ENCODE data around the gene WDTC1.
A peak's percentile ranks its signal among the peaks of the same experiment; 100 is the strongest.

Gene WDTC1

DNA sequence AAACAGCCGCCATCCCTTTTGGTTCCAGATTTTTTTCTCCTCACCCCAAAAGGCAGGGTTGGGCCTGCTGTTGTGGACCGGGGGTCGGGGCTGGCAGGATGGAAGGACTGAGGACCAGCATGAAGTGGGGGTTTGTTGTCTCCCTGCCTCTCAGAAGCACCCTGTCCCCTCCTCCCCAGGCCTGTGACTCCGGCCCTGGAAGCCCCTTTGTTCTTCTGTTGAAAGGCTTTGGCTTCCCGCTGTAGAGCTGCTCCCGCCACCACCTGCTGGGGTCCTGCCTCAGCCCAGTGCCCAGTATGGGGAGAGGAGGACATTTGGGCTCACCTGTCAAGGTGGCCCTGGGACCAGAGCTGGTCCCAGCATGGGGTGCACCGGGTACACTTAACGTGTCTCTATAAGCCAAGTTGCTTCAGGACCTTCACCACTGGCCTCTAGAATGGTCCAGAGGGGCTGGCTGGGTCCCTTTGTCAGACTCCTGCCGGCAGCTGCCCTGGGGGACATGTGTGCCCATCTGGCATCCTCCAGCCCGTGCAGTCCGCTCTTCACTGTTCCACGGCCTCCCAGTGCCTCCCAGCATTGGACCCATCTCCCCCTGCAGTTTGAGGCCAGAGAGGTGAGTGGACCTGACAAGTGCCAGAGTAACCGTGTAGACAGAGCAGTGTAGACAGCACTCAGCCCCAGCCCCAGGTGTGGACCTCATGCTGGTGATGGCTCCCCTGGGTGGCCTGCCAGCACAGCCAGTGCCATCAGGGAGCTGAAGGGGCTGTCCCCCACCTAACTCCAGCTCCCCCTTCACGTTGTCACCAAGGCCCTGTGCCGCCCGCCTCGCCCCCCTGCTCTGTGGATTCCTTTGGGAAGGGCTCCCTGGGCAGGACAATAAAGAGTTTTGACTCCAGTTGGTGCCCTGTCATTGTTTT lies 101.3 kb downstream of the WDTC1 start:
- DNase-seq (ENCODE audit: low spot score), result no peak

DNA sequence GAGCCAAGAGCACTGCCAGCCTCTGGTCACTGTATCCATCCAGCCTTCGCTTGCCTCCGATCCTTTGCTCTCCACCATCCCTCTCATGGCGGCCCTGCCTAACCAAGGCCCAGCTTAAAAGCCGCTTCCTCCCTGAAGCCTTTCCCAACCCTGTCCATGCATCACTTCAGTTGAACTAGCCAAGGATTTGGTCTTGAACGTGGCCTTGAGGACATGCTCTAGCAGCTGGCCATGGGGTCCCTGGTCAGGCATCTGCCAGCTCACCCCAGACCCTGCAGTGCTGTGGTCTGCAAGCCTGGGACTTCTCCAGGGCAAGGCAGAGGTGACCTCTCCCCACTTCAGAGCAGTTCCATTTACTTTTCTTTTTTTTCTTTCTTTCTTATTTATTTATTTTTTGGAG lies 102.3 kb downstream of the WDTC1 start:
- DNase-seq (ENCODE audit: low spot score), result no peak

DNA sequence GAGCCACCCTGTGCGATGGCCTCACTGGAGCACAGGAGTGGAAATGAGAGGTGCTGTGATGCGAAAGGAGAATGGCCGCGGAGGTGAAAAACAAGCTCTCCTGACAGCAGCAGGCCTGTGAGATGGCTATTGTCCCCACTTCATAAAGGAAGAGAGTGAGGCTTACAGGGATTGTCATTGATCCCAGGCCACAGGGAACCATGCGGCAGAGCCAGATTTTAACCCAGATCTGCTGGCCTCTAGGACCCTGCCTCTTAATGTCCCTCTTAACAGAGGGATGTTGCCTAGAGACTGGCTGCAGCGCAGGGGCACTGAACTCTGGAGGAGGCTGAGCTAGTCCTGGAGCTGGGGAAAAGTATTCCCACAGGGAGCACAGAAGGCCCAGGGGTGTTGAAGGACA lies 104.3 kb downstream of the WDTC1 start:
- DNase-seq (ENCODE audit: low spot score), result no peak

DNA sequence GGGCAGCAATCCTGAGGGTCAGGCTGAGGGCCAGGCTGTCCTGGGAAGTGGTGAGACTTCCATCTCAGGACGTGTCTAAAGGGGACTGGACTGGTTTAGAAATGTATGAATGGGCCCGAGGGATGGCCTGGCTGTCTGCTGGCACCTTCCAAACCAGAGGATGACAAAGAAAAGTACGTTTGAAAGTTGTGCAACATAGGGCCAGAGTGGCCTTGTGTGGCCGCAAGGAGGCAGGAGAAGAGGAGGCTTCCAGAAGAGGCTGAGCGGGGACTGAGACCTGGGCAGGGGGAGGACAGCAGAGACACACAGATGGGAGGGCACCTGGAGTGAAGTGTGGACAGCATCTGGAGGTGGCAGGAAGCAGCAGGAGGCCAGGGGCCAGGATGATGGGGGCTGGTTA lies 104.8 kb downstream of the WDTC1 start:
- no peak for DNase-seq (ENCODE audit: low spot score)

DNA sequence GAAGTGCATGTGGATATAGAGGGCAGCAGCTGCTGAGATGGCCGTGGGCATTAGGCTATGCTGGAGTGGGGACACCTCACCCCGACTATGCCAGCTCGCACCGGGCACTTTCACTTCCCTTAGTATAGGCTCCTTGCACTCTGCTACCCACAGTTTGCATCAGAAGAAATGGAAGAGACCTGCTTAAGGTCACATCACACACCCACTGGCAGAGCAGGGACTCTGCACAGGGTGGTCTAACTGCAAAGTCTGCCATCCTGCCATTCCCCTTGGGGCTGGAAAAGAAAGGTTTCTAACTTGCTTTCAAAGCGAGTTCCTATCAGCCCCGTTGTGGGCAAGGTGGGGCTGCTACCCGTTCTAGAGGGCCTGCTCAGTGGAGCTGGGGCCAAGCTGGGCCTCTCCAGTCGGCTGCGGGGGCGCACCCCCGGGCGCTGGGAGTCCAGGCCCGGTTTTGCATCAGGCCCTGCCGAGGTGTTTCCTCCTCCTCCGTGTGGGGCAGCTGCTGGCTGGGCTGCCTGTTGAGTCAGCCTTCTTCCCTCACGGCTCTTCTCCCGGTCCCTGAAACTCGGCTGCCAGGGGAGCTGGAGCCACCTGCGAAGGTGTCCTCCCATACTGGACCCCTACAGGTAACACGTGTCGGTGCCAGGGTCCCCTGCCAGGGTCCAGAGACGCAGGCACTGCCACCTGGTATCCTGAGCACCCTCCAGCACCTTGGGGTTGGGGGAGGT lies 107.3 kb downstream of the WDTC1 start, which contains the start of gene SYTL1:
Gene SYTL1, plus strand, starts transcription at position 498 of the 728 bp plus-strand sequence. CDS start 3,313 bp downstream, outside the sequence.
- peak; percentile 64 for DNase-seq (ENCODE audit: low spot score)

DNA sequence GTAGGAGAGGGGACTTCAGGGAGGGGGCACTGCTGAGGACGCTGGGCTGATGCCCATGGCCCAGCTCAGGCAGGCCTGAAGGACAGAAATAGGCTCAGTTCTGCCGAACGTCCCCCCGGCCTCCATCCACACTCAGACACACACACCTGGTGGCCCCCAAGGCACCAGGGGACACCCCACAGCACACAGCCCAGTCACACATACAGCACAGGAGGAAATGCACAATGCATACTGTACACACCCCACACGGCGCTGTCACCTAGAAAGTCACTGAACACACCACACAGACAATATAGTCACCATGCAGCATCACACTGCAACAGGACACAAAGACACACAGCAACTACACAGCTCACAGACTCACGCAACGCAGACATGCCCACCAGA lies 108.0 kb downstream of the WDTC1 start:
- peak; percentile 41 for DNase-seq (ENCODE audit: low spot score)

DNA sequence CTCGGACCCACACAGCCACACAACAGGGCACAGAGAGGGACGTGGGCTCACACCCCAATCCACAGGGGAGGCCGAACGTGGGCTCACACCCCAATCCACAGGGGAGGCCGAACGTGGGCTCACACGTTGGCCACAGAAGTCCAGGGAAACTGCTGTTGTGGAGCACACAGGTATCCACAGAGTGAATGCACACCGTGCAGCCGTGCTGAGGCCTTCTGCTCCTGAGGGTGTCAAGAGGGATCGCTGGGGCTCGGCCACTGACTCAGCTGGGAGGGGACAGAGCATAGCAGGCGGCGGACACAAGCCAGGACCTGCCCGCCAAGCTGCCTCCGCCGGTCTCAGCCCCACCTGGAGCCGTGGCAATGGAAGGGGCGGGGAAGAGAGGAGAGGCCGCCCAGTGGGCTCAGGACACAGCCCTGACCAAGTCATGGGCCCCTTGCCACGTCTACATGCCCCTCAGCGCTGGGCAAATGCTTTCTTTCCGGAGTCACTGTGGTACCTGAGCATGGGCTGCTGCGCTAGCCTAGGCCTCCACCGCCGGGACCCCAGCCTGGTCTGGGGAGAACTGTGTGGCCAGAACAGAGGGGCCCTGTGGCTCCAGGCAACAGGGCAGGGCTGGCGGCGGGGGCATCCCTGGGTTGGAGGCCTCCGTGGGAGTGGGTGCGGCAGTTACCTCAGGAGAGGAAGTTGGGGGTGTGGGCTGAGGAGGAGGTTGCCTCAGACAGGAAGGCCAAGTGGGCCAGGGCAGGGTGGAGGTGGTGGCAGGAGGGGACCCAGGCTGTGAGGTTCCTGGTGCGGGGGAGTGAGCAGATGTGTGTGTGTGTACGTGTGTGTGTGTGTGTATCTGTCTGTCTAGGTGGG lies 108.6 kb downstream of the WDTC1 start:
- peak; percentile 83 for DNase-seq (ENCODE audit: low spot score)

DNA sequence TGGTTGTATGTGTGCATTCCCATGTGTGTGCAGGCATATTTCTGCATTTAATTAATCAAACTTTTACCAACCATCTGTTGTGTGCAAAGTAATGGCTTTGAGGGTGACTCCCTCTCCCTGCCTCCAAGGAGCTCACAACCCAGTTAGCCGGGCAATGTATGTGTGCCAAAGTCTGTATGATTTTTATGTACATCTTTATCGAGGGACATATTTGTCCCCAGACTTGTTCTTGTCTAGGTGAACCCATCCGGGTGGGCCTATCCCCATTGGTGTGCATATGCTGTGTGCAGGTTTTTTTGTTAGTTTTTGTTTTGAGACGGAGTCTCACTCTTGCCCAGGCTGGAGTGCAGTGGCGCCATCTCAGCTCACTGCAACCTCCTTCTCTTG lies 109.2 kb downstream of the WDTC1 start:
- no peak for DNase-seq (ENCODE audit: low spot score)

DNA sequence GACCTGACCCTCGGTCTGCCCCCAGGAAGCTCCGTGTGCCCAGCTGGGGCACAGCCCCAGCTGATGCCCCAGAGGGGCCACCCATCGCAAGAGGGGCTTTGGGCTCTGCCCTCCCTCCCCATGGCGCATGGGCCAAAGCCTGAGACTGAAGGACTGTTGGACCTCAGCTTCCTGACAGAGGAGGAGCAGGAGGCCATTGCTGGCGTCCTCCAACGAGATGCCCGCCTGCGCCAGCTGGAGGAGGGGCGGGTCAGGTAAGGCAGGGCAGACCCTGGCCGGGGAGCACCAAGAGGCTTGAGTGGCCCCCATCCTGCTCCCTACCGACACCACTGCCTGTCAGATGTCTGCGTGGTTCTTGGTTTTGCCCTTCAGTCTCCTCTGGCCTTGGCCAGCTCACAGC lies 110.8 kb downstream of the WDTC1 start:
- no peak for DNase-seq (ENCODE audit: low spot score)

DNA sequence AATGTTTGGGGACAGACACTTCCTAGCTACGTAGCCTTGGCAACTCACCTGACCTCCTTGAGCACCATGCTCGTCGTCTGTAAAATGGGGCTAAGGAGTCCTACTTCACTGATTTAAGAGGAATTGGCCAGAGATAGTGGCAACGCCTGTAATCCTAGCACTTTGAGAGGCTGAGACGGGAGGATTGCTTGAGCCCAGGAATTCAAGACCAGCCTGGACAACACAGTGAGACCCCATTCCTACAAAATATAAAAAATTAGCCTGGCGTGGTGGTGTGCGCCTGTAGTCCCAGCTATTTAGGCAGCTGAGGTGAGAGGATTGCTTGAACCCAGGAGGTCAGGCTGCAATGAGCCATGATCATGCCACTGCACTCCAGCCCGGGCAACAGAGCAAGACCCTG lies 111.9 kb downstream of the WDTC1 start:
- no peak for DNase-seq (ENCODE audit: low spot score)

DNA sequence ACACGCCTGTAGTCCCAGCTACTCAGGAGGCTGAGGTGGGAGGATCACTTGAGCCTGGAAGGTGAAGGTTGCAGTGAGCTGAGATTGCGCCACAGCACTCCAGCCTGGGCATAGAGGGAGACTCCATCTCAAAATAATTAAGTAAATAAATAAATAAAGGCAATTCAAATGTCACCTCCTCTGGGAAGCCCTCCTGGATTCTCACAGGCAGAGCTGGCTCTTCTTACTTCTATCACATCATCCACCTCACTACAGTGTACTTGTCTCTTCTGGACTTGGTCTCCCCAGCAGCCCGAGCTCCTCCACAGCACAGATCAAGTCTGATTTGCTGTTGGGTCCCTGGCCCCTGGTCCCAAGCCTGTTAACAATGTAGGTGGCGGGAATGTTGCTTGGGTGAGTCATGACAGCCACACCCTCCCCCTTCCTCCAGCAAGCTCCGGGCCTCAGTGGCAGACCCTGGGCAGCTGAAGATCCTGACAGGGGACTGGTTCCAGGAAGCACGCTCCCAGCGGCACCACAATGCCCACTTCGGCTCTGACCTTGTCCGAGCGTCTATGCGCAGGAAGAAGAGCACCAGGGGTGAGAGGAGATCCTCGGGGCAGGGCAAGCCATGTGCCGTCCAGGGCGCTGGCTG lies 112.7 kb downstream of the WDTC1 start:
- no peak for DNase-seq (ENCODE audit: low spot score)

DNA sequence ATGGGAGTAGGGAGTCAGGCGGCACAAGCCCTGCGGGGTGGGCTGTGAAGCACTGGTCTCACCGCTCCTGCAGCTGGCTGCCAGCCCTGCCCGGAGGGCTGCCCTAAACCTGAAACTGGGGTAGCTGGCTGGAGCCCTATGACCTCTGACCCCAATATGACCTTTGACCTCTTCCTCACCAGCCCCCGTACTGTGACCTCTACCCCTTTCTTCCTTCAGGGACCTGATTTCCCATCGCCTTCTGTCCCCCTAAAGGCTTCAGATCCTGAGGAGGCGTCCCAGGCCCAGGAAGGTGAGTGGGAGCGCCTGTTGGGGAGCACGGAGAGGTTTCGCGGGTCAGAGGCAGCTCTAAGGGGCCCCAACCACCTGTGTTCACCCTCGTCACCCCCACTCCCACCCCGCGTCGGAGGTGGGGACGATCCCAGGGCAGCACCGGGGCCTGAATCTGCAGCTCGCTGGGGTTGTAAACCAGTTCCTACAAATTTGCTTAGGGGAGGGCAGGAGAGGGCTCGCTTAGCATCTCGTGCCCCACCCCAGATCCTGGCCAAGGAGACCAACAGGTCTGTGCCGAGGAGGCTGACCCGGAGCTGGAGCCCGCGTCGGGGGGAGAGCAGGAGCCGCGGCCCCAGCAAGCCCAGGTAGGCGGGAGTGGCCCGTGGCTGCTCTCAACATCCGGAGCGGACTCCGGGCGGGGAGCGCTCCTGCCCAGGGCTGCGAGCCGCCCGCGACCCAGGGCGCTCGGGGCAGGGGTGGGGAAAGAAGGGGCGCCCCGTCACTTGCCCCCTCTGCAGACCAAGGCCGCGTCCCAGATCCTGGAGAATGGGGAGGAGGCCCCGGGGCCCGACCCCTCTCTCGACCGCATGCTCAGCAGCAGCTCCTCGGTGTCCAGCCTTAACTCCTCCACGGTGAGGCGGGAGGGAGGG lies 114.7 kb downstream of the WDTC1 start:
- peak; percentile 28 for DNase-seq (ENCODE audit: low spot score)

DNA sequence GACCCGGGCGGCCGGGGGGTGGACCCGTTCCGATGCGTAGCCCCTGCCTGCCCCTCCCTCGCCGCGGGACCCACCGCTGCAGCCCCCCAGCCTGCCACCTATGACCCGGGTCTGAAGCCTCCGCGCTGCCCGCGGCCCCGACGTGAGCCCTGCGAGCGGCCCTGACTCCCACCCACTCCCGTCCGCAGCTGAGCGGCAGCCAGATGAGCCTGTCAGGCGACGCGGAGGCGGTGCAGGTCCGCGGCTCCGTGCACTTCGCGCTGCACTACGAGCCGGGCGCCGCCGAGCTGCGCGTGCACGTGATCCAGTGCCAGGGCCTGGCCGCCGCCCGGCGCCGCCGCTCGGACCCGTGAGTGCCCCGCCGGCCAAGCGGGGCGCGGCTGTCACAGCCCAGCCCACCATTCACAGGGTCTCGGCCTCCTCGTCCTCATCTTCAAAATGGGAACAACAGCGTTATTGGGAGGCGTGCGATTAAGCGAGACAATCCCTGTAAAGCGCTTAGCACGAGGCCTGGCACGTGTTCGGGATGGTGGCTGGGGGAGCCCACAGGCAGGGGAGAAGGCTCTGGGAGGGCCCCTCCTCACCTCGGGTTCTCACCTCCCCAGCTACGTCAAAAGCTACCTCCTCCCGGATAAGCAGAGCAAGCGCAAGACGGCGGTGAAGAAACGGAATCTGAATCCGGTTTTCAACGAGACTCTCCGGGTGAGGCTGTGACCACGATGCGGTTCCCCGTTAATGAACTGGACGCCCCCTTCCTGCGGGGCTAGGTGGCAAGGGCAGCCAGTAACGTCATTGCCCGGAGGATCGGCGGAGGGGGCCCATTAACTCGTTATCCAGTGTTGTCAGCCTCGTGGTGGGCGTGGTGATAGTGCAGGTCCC lies 115.6 kb downstream of the WDTC1 start:
- DNase-seq (ENCODE audit: low spot score), result peak; percentile 14

DNA sequence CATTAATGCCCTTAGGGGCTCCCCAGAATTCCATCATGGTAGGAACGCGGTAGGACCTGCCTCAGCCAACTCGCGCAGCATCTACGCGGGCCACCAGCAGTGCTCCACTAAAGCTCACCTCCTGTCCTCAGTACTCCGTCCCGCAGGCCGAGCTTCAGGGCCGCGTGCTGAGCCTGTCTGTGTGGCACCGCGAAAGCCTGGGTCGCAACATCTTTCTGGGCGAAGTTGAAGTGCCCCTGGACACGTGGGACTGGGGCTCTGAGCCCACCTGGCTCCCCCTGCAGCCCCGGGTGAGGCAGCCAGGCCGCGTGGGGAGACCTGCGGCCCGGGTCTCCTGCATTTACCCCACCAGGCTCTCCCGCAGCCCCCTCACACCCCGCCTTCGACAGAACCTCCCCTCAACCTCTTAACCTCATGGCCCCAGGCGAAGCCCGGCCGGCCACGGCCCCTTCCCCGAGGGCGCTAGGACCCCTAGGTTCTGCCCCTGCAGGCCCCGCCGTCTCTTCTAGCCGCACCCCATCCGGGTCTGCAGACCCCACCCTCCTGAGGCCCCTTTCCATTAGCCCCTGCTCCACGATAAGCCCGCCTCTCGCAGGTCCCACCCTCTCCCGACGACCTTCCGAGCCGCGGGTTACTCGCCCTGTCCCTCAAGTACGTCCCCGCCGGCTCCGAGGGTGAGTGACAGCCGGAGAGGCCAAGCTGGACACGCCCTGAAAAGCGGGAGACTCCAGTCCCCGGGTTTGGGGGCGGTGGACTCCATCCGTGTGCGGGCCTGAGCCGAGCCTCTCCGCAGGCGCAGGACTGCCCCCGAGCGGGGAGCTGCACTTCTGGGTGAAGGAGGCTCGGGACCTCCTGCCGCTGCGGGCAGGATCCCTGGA lies 116.5 kb downstream of the WDTC1 start:
- no peak for DNase-seq (ENCODE audit: low spot score)

DNA sequence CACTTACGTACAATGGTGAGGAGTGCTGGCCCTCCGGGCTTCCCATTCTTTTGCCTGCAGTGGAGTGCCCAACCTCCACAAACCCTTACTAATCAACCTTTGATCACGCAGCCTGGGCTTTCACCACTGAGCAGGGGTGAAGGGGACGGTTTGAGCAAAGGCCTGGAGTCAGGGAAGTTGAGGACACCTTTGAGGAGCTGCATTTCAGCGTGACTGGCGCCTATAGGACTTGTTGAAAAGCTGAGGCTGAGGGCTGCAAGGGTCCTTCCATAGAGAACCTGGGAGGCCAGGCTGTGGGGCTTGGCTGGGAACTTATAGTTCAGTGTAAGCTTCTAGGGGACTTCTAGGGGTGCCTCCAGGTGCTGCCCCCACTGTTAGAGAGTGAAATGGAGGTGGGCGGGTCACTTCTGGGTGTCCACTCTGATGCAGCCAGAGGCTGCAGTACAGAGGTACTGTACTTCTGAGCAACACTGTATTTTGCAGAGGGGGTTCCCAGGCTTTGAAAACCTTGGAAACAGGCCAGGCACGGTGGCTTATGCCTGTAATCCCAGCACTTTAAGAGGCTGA lies 117.2 kb downstream of the WDTC1 start:
- DNase-seq (ENCODE audit: low spot score), result no peak

DNA sequence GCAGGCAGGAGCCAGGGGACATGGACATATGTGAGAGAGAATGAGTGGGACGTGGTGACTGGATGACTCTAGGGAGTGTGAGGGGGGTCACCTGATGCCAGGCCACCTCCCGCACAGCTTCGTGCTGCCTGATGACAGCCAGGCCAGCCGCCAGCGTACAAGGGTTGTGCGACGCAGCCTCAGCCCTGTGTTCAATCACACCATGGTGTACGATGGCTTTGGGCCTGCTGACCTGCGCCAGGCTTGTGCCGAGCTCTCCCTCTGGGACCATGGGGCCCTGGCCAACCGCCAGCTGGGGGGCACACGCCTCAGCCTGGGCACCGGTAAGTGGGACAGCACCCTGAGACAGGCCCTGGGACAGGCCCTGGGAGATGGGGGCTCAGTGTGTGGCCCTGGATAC lies 118.7 kb downstream of the WDTC1 start:
- DNase-seq (ENCODE audit: low spot score), result no peak

DNA sequence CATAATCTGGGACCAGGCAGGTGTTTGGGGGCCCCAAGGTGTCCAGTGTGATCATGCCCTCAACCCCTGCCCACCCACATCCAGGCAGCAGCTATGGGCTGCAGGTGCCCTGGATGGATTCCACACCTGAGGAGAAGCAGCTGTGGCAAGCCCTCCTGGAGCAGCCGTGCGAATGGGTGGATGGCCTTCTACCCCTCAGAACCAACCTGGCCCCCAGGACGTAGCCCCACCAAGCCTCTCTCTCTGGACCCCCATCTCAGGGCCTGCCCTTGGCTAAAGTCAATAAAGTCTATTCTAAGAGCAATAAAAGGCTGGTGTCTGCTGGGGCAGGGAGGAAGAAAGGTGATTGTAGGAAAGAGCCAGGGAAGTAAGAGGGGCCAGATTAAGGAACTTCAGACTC lies 119.2 kb downstream of the WDTC1 start:
- DNase-seq (ENCODE audit: low spot score), result no peak

DNA sequence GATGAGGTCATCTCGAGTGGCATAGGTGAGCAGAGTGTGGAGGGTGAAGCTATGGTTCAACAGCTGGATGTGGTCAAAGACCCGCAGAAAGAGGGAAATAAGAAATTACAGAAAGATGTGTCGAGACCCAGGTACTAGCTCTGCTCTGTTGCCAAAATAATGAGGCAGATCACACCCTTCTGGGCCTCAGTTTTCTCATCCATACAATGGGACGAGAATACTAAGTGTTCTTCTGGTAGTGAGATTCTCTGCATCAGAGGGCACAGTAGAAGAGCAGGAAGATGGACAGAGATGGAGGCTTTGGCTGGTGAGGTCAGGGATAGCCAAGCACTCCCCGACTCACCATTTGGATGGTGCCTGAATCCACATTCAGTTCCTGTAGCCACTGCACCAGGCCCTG lies 121.3 kb downstream of the WDTC1 start:
- DNase-seq (ENCODE audit: low spot score), result no peak

DNA sequence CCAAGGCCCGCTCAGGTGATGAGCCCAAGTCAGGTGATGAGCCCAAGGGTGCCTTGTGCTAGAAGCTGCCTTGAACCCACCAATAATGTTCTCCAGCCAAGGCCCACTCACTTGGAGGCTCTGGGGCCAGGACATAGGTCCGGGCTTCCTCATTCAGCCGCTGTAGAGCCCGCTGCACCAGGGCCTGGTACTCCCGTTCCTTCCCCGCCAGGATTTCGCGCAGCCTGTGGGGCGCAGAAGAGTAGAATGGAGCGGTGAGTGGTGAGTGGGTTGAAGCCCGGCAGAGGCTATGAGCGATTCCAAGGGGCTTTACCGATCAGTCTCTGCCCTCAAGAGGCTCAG lies 121.8 kb downstream of the WDTC1 start:
- DNase-seq (ENCODE audit: low spot score), result no peak

All from CD4-positive, alpha-beta T cell treated with Interleukin-15 for 4 hours (primary cell).